GM12878 (cell line): Measurements from ENCODE around the gene FMNL2. TPM values are rescaled to one million over a fixed set of nuclear protein-coding genes. Genes with fewer than 3 reads are reported as not detected.

Source experiments
- MLLT1 ChIP-seq: fragments of 450-650 bp; IDR thresholded peaks from 2 replicates; pipeline ENCODE4 v1.6.1; 2016; ENCODE audit warnings: mild to moderate bottlenecking
- PAX5 ChIP-seq: IDR thresholded peaks from 2 replicates; pipeline ENCODE4 v1.6.1; 2011; ENCODE audit warnings: low read depth, low read length, borderline replicate concordance
- RUNX3 ChIP-seq: IDR thresholded peaks from 2 replicates; pipeline ENCODE4 v1.6.1; 2012; ENCODE audit warnings: low read length, inconsistent platforms
- SKIL ChIP-seq: fragments of 450-650 bp; IDR thresholded peaks from 2 replicates; pipeline ENCODE4 v1.6.1; 2017; ENCODE audit warnings: mild to moderate bottlenecking, low read depth, inconsistent platforms; ENCODE audit not compliant: poor library complexity, severe bottlenecking
- polyA plus RNA-seq, 11 experiments: library from polyadenylated mRNA; depleted of rRNA in 4 of 11; unstranded in 6 of 11; stranded (reverse) in 5 of 11; fragments of >200 nt; fragmentation: Nextera tagmentation in 4 of 11; fragmentation: Illumina TruSeq in 1 of 11; extraction: Ambion mirVana in 4 of 11; extraction: Trizol in 1 of 11; gene quantifications; 1 replicate in 1 of 11; 2 replicates in 10 of 11; pipeline versions ENCODE4 v1.2.1 to v1.2.3, GENCODE V29; 2011 to 2016; ENCODE audit warnings: inconsistent platforms in 2 of 11, missing spikeins in 2 of 11, low read depth in 1 of 11
- total RNA-seq, 4 experiments: library from RNA; depleted of rRNA in 3 of 4; stranded (reverse); fragments of >200 nt in 3 of 4; fragmentation: Illumina TruSeq in 1 of 4; extraction: Trizol in 1 of 4; gene quantifications; 2 replicates each; pipeline versions ENCODE4 v1.2.1 to v1.2.3, GENCODE V29; 2013 to 2021
- TF ChIP-seq, protein P1 (sequence below): fragments of 450-650 bp; IDR thresholded peaks from 2 replicates; pipeline ENCODE4 v1.6.1; 2017; ENCODE audit warnings: low read depth, mild to moderate bottlenecking, moderate library complexity

FMNL2 gene
- total and polyA plus RNA-seq, 10 of the 15 experiments (the other 5 are each of a cell fraction or from before 2014, with no cell fraction given), result 0.13 to 9.9 (median 0.35) TPM

DNA sequence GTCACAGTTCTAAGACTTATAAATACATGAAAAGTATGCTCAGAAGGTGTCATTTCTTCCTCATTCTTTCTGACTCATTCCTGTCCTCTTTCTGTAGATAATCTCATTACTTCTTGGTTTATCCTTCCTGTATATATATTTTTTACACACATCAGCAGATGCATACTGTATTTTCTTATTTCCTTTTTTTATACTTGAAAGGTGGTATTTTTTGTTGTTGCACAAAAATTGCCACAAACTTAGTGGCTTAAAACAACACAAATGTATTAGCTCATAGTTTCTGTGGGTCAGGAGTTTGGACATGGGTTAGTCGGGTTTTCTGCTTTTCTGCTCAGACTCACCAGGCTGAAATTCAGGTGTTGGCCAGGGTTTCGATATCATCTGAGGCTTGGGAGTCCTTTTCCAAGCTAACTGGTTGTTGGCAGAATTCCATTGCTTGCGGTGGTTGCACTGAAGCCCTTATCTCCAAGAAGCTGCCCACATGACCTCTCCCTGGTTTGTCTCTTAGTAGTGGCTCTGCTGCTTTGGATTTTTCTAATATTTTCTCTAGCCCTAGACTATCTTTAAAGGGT, 162.6 kb downstream of the FMNL2 start (continued):
- TF ChIP-seq, protein P1, sequence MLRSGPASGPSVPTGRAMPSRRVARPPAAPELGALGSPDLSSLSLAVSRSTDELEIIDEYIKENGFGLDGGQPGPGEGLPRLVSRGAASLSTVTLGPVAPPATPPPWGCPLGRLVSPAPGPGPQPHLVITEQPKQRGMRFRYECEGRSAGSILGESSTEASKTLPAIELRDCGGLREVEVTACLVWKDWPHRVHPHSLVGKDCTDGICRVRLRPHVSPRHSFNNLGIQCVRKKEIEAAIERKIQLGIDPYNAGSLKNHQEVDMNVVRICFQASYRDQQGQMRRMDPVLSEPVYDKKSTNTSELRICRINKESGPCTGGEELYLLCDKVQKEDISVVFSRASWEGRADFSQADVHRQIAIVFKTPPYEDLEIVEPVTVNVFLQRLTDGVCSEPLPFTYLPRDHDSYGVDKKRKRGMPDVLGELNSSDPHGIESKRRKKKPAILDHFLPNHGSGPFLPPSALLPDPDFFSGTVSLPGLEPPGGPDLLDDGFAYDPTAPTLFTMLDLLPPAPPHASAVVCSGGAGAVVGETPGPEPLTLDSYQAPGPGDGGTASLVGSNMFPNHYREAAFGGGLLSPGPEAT, result peak; percentile 55; the same call in 1 of the 2 replicates
- no peak for TF ChIP-seq PAX5
- TF ChIP-seq SKIL, result peak; percentile 46
- 0 out of 2 replicates have a peak, but pooled peaks have one; percentile 26 for TF ChIP-seq MLLT1
- TF ChIP-seq RUNX3, result peak; percentile 52
